Right atrium auricular region (tissue), 2 donors: ENCODE results near the gene STAG2. TPM values are rescaled to one million over a fixed set of nuclear protein-coding genes. Genes with fewer than 3 reads are reported as not detected.
A peak's percentile ranks its signal among the peaks of the same experiment; 100 is the strongest.

ENCODE experiments used
- DNase-seq: peaks from one replicate; pipeline ENCODE4 v3.0.0-alpha.2; 2019; ENCODE audit warnings: low spot score
- H3K27ac ChIP-seq, 2 donors: fragments of 200-600 bp; sonication (generic); 1 replicate in 1 of 2; 2 replicates in 1 of 2; pipeline ENCODE4 v1.5.1; 2016 to 2019
- H3K27me3 ChIP-seq, 2 donors: fragments of 200-600 bp; sonication (generic); one replicate each; pipeline versions ENCODE4 v1.5.1 to v1.6.0; 2017 to 2019
- H3K36me3 ChIP-seq: fragments of 200-600 bp; sonication (generic); one replicate; pipeline ENCODE4 v1.5.1; 2016
- H3K4me1 ChIP-seq, 2 donors: fragments of 200-600 bp; sonication (generic); one replicate each; pipeline versions ENCODE4 v1.5.1 to v1.6.0; 2017 to 2019
- H3K4me3 ChIP-seq, 2 donors: fragments of 200-600 bp; sonication (generic); 1 replicate in 1 of 2; 2 replicates in 1 of 2; pipeline ENCODE4 v1.5.1; 2017 to 2019; ENCODE audit warnings: mild to moderate bottlenecking in 1 of 2, moderate library complexity in 1 of 2
- H3K9me3 ChIP-seq, 2 donors: fragments of 200-600 bp; sonication (generic); one replicate each; pipeline ENCODE4 v1.5.1; 2019
- CTCF ChIP-seq, 2 donors: fragments of 200-600 bp; sonication (generic); IDR thresholded peaks; one replicate each; pipeline ENCODE4 v1.5.1; 2019; ENCODE audit warnings: antibody characterized with exemption in 2 of 2
- total RNA-seq, 2 donors: library from RNA; depleted of rRNA; stranded (reverse); fragments of >200 nt; gene quantifications; one replicate each; pipeline ENCODE4 v1.1.0, GENCODE V29; 2016

Gene STAG2
- 10 to 100 TPM; 26.8 to 45.8 TPM for total RNA-seq

DNA sequence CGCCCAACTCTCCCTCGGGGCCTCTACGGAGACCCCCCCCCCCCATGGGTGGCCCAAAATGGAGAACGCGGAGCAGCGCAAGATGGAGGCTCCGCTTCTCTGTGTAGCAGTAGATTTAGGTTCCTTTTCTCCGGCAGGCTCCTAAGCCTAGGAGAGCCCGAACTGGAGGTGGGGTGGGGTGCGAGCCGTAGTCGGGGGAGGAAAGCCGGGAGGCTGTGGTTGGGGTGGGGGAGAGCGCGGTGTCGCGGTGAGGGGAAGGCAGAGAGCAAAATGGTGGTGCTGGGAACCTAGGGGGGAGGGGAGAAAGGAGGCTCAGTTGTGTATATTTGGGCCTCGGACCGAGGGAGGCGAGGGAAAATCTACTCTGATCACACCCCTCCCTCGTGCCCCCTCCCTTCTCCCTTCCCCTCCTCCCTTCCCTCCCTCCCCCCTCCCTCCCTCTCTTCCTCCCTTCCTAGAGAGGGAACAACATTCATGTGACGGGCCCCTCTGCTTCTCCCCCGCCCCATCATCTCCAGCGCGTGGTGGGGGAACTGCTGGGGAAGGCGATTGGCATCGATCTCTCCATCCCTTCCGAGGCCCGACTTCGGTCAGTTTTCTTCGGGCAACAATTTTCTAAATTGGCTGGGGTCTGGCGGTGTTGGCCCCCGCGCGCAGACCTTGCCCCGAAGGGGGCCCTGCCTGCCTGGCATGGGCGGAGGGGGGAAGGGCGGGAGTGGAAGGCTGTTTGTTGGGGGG lies at the start of gene STAG2:
Gene STAG2, plus strand, starts transcription at position 439 of the 738 bp plus-strand sequence. CDS start 60,922 bp downstream, outside the sequence.
- Histone ChIP-seq H3K27me3 (no peaks in the 10 kb centered on the region), H3K9me3 (no peaks in the 10 kb centered on the region), H3K4me3 (peak within 1 kb of the TSS; percentile 65 to 66), H3K36me3 (no peaks in the 10 kb centered on the region), H3K4me1 (no peaks in the 10 kb centered on the region), H3K27ac (peak within 1 kb of the TSS; percentile 96 to 98)
- peak; percentile 76 for DNase-seq
- no peak for TF ChIP-seq CTCF (IDR thresholded peaks at IDR 0.05)

- Histone ChIP-seq H3K4me3 (no peak overlapping the region), H3K4me1 (no peaks in the 10 kb centered on the region), H3K27ac (no peak overlapping the region), H3K36me3 (no peaks in the 10 kb centered on the region), H3K27me3 (no peaks in the 10 kb centered on the region), H3K9me3 (no peaks in the 10 kb centered on the region)
- TF ChIP-seq CTCF (IDR thresholded peaks at IDR 0.05) = no peak
- no peak for DNase-seq
Measured at GRCh38 chrX:123917069-123917468, 44.4 kb upstream of the STAG2 start.

DNA sequence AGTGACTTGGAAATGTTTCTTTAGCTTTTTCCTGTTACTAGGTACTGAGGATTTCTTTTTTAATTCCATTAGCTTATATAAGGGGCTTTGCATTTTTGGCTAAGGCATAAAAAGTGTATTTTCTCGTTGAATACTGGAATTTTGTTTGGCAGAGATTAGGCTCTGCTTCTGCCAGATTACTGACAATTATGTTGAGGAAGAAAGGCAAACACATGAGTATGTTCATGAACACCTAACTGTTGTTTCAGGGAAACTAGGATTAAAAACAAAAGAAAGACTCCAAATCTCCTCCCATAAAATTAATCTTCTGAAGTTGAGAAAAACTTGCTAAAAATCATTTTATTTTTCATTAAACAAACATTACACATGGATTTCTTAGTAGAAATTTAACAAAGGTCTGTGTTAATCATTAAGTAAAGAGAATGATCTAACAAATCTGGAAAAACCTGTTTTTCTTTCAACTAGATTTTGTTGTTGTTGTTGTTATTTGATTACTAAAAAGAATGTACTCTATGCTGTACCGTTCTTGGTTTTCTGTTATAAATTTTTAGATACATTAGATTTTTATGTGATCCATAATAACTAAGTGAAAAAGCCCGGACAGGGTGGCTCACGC lies 43.3 kb upstream of the STAG2 start:
- H3K27me3 ChIP-seq = no peaks in the 10 kb centered on the region
- H3K9me3 ChIP-seq = no peaks in the 10 kb centered on the region
- H3K27ac ChIP-seq = no peak overlapping the region
- H3K4me3 ChIP-seq = no peak overlapping the region
- no peaks in the 10 kb centered on the region for H3K4me1 ChIP-seq
- DNase-seq = no peak
- no peaks in the 10 kb centered on the region for H3K36me3 ChIP-seq
- no peak for TF ChIP-seq CTCF (IDR thresholded peaks at IDR 0.05)

GRCh38 chrX:123920105-123920785 lies 41.3 kb upstream of the STAG2 start:
- Histone ChIP-seq H3K36me3 (no peaks in the 10 kb centered on the region), H3K27me3 (no peaks in the 10 kb centered on the region), H3K9me3 (no peaks in the 10 kb centered on the region), H3K4me3 (no peak overlapping the region), H3K27ac (no peak overlapping the region), H3K4me1 (no peaks in the 10 kb centered on the region)
- no peak for DNase-seq
- no peak for TF ChIP-seq CTCF (IDR thresholded peaks at IDR 0.05)

GRCh38 chrX:123923211-123923610 lies 38.3 kb upstream of the STAG2 start:
- Histone ChIP-seq H3K4me3 (no peak overlapping the region), H3K4me1 (no peaks in the 10 kb centered on the region), H3K36me3 (no peaks in the 10 kb centered on the region), H3K9me3 (no peaks in the 10 kb centered on the region), H3K27ac (no peak overlapping the region), H3K27me3 (no peaks in the 10 kb centered on the region)
- no peak for DNase-seq
- no peak for TF ChIP-seq CTCF (IDR thresholded peaks at IDR 0.05)
